GM19455 (cell line): ENCODE data around the gene KAZALD1.

Experiments used
- ATAC-seq: cut with Tn5 transposase; IDR thresholded peaks from one replicate; pipeline ENCODE4 v1.9.1; 2021; ENCODE audit not compliant: unreplicated experiment

The KAZALD1 gene

GRCh38 chr10:101091546-101092290, 29.9 kb downstream of the KAZALD1 start:
- no peak for ATAC-seq

- no peak for ATAC-seq
Measured at GRCh38 chr10:101092881-101093354, 31.1 kb downstream of the KAZALD1 start.

GRCh38 chr10:101094121-101094879, 32.5 kb downstream of the KAZALD1 start:
- no peak for ATAC-seq

GRCh38 chr10:101095004-101095403, 33.2 kb downstream of the KAZALD1 start:
- ATAC-seq: no peak

GRCh38 chr10:101095550-101096213, 33.9 kb downstream of the KAZALD1 start:
- ATAC-seq: peak; percentile 57

- ATAC-seq: no peak
Measured at GRCh38 chr10:101096378-101096777, 34.6 kb downstream of the KAZALD1 start.

GRCh38 chr10:101097881-101098280, 36.1 kb downstream of the KAZALD1 start:
- ATAC-seq: no peak

GRCh38 chr10:101099901-101100300, 38.1 kb downstream of the KAZALD1 start:
- no peak for ATAC-seq

- no peak for ATAC-seq
Measured at GRCh38 chr10:101101372-101101881, 39.6 kb downstream of the KAZALD1 start.

- no peak for ATAC-seq
Measured at GRCh38 chr10:101103430-101103829, 41.6 kb downstream of the KAZALD1 start.

GRCh38 chr10:101106351-101106750, 44.6 kb downstream of the KAZALD1 start:
- no peak for ATAC-seq

- no peak for ATAC-seq
Measured at GRCh38 chr10:101107771-101108170, 46.0 kb downstream of the KAZALD1 start.

- no peak for ATAC-seq
Measured at GRCh38 chr10:101110856-101111523, 49.2 kb downstream of the KAZALD1 start.

- ATAC-seq: no peak
Measured at GRCh38 chr10:101111547-101111946, 49.8 kb downstream of the KAZALD1 start.

- ATAC-seq: no peak
Measured at GRCh38 chr10:101112799-101113594, 51.2 kb downstream of the KAZALD1 start.

GRCh38 chr10:101113890-101114403, 52.2 kb downstream of the KAZALD1 start:
- no peak for ATAC-seq

- ATAC-seq: no peak
Measured at GRCh38 chr10:101114646-101115045, 52.9 kb downstream of the KAZALD1 start.
